ENCODE results near the gene CDH15.

Gene CDH15

GRCh38 chr16:89175280-89176146 is 4.0 kb downstream of the CDH15 start:
- H3K4me3 ChIP-seq (ENCODE audit: low read depth, low read length): no peak overlapping the region
- TF ChIP-seq, protein P1, sequence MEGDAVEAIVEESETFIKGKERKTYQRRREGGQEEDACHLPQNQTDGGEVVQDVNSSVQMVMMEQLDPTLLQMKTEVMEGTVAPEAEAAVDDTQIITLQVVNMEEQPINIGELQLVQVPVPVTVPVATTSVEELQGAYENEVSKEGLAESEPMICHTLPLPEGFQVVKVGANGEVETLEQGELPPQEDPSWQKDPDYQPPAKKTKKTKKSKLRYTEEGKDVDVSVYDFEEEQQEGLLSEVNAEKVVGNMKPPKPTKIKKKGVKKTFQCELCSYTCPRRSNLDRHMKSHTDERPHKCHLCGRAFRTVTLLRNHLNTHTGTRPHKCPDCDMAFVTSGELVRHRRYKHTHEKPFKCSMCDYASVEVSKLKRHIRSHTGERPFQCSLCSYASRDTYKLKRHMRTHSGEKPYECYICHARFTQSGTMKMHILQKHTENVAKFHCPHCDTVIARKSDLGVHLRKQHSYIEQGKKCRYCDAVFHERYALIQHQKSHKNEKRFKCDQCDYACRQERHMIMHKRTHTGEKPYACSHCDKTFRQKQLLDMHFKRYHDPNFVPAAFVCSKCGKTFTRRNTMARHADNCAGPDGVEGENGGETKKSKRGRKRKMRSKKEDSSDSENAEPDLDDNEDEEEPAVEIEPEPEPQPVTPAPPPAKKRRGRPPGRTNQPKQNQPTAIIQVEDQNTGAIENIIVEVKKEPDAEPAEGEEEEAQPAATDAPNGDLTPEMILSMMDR (IDR thresholded peaks at IDR 0.05; ENCODE audit: low read depth, low read length): no peak
- no peaks in the 10 kb centered on the region for H3K27me3 ChIP-seq (ENCODE audit: insufficient read depth, low read depth, severe bottlenecking)
- H3K9me3 ChIP-seq (ENCODE audit: severe bottlenecking): no peaks in the 10 kb centered on the region
- no peak for DNase-seq
- H3K27ac ChIP-seq: no peak overlapping the region
- H3K36me3 ChIP-seq: no peaks in the 10 kb centered on the region

DNA sequence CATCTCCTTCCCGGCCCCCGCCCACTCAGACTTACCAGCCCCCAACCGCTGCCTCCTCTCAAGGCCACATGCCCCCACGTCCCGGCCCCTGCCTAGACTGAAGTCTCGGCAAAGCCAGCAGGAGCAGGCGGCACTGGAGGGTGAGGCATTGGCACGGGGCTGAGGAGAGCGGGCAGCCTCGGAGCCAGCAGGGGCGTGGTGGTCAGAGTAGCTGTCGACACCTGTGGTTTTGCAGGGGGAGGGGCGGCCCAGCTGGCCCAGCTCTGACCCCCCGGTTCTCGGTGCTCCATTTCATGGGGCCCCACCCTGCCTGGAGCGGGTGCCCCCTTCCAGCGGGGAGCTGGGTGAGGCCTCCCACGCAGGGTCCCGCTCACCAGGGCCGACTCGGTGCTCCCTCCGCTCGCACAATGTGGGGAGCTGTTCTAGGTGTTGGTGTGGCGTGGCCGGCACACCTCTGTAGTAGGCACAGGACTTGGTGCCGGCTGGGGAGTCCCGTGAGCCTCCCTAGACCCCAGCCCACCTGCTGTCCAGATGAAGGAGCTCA is 4.7 kb downstream of the CDH15 start:
- TF ChIP-seq, protein P1 (IDR thresholded peaks at IDR 0.05; ENCODE audit: low read depth, low read length): no peak
- no peaks in the 10 kb centered on the region for H3K36me3 ChIP-seq
- H3K4me3 ChIP-seq (ENCODE audit: low read depth, low read length): no peak overlapping the region
- H3K27ac ChIP-seq: no peak overlapping the region
- H3K9me3 ChIP-seq (ENCODE audit: severe bottlenecking): no peaks in the 10 kb centered on the region
- H3K27me3 ChIP-seq (ENCODE audit: insufficient read depth, low read depth, severe bottlenecking): no peaks in the 10 kb centered on the region
- no peak for DNase-seq

DNA sequence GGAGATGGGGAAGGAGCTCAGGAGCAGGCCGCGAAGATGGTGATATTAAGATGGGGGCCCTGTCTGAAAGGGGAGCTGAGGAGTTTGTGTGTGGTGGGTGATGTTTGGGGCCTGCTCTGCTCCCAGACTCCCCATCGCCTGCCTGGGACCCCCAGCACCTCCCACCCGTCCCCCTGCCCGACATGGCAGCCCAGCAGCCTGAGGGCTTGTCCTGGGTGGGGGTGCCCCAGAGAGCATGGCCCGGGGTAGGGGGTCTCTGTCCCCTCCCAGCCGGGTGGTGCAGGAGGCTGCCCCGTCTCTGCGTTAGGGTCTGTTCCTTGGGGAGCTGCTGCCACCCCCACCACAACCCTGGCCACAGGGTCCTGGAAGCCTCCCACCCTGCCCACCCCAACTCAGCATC is 5.2 kb downstream of the CDH15 start:
- Histone ChIP-seq H3K27me3 (ENCODE audit: insufficient read depth, low read depth, severe bottlenecking) (no peaks in the 10 kb centered on the region), H3K27ac (no peak overlapping the region), H3K4me3 (ENCODE audit: low read depth, low read length) (no peak overlapping the region), H3K36me3 (no peaks in the 10 kb centered on the region), H3K9me3 (ENCODE audit: severe bottlenecking) (no peaks in the 10 kb centered on the region)
- no peak for DNase-seq
- TF ChIP-seq, protein P1 (IDR thresholded peaks at IDR 0.05; ENCODE audit: low read depth, low read length): no peak

- DNase-seq: no peak
- TF ChIP-seq, protein P1 (IDR thresholded peaks at IDR 0.05; ENCODE audit: low read depth, low read length): no peak
- Histone ChIP-seq H3K36me3 (no peaks in the 10 kb centered on the region), H3K27me3 (ENCODE audit: insufficient read depth, low read depth, severe bottlenecking) (no peaks in the 10 kb centered on the region), H3K4me3 (ENCODE audit: low read depth, low read length) (no peak overlapping the region), H3K9me3 (ENCODE audit: severe bottlenecking) (no peaks in the 10 kb centered on the region), H3K27ac (no peak overlapping the region)
These were observed 6.0 kb downstream of the CDH15 start for GRCh38 chr16:89177501-89177900.

- Histone ChIP-seq H3K4me3 (ENCODE audit: low read depth, low read length) (no peak overlapping the region), H3K27ac (no peak overlapping the region), H3K36me3 (no peaks in the 10 kb centered on the region), H3K27me3 (ENCODE audit: insufficient read depth, low read depth, severe bottlenecking) (no peaks in the 10 kb centered on the region), H3K9me3 (ENCODE audit: severe bottlenecking) (no peaks in the 10 kb centered on the region)
- DNase-seq: no peak
- TF ChIP-seq, protein P1 (IDR thresholded peaks at IDR 0.05; ENCODE audit: low read depth, low read length): no peak
These were observed 7.1 kb downstream of the CDH15 start for GRCh38 chr16:89178453-89179147.
